Right lobe of liver (tissue), 6 donors: ENCODE results near the gene RPE. TPM values are rescaled to one million over a fixed set of nuclear protein-coding genes. Genes with fewer than 3 reads are reported as not detected.

Source experiments
- ATAC-seq, 4 donors: fragments of 200-7000 bp; cut with Tn5 transposase; one replicate each; pipeline ENCODE4 v1.9.1; 2020; ENCODE audit warnings: mild to moderate bottlenecking in 4 of 4, moderate library complexity in 4 of 4
- DNase-seq, 3 donors: peaks; one replicate each; pipeline ENCODE4 v3.0.0-alpha.2; 2020
- H3K27ac ChIP-seq, 3 donors: fragments of 200-600 bp; one replicate each; pipeline ENCODE4 v1.8.0; 2022
- H3K27me3 ChIP-seq, 2 donors: fragments of 200-600 bp; one replicate each; pipeline ENCODE4 v1.8.0; 2022
- H3K36me3 ChIP-seq, 4 donors: fragments of 200-600 bp; sonication (generic) in 1 of 4; one replicate each; pipeline versions ENCODE4 v1.5.1 to v1.8.0; 2017 to 2022; ENCODE audit warnings: control low read depth in 1 of 4
- H3K4me1 ChIP-seq, 4 donors: fragments of 200-600 bp; sonication (generic) in 1 of 4; one replicate each; pipeline versions ENCODE4 v1.5.1 to v1.8.0; 2017 to 2022; ENCODE audit warnings: control low read depth in 1 of 4
- H3K4me3 ChIP-seq, 3 donors: fragments of 200-600 bp; one replicate each; pipeline ENCODE4 v1.8.0; 2022
- H3K9me3 ChIP-seq, 4 donors: fragments of 200-600 bp; sonication (generic) in 1 of 4; one replicate each; pipeline versions ENCODE4 v1.5.1 to v1.8.0; 2017 to 2022; ENCODE audit warnings: control low read depth in 1 of 4
- POLR2A ChIP-seq: fragments of 450-650 bp; IDR thresholded peaks from one replicate; pipeline ENCODE4 v1.6.1; 2017; ENCODE audit warnings: antibody characterized with exemption, mild to moderate bottlenecking
- WGBS: methylation state at CpG from one replicate; pipeline ENCODE4 v1.1.6; 2018; ENCODE audit warnings: low coverage, low lambda C conversion rate; ENCODE audit not compliant: insufficient coverage; ENCODE audit errors: missing lambda C conversion rate; 5-methylcytosine and 5-hydroxymethylcytosine counted together
- intact Hi-C, 2 donors: fragments of 100-400 bp; cut with DNase I; formaldehyde crosslinking; loops; one replicate each; pipeline versions ENCODE4 v1.11.2 to v1.14.1; 2022
- total RNA-seq, 6 experiments: library from RNA; depleted of rRNA in 2 of 6; stranded (reverse); fragments of >200 nt in 2 of 6; fragmentation: NEBNext Ultra II Directional in 3 of 6; extraction: Animal tissue kit (Norgen Biotek cat#: 25700) in 3 of 6; gene quantifications; one replicate each; pipeline versions ENCODE4 v1.1.0 to v1.2.4, GENCODE V29; 2016 to 2023
- TF ChIP-seq, protein P1 (sequence below), 4 donors: fragments of 200-600 bp in 3 of 4; fragments of 450-650 bp in 1 of 4; IDR thresholded peaks; one replicate each; pipeline versions ENCODE4 v1.5.1 to v1.8.0; 2016 to 2022; ENCODE audit warnings: antibody characterized with exemption in 4 of 4, mild to moderate bottlenecking in 2 of 4
- donor health status: DM: no; HTN: yes; CAD: no.
- donor health status: DM: no; HTN: no; CAD: no.
- donor health status: DM: no; HTN: no; CAD: no.
- donor health status: DM: no; HTN: yes; CAD: no.
- donor health status: DM: no; HTN: yes; CAD: no.

RPE gene
- total RNA-seq, 6 experiments from 2014 or later: 21.8 to 39.9 (median 25.3) TPM

DNA sequence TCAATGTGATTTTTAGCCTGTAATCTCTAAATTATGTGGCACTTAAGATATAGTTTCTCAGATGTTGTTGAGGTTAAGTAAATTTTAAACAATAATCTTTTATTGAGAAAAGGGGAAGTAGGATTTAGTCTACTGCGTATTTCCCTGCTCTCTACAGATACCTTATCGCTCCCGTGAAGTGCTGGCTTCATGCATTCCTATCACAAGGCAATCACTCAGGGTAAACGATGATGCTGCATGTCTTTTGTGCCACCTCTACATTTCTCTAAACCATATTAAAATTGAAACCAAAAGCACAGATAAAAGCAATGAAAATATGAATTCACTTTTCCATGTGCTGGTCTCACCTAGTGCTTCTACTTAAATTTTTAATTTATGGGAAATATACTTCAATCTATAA is 14.4 kb upstream of the RPE start:
- no peak overlapping the region for H3K27ac ChIP-seq
- intact Hi-C loops: loop anchor here in 1 of 2 donors (10.0 kb wide), 1 partner anchor 217 kb away; no protein-coding TSS in a partner anchor
- DNase-seq (no peak), ATAC-seq (no peak)
- WGBS: 49% methylated on average over 4 of the region's 4 CpGs
- no peak overlapping the region for H3K4me3 ChIP-seq
- H3K4me1 ChIP-seq: no peaks in the 10 kb centered on the region
- no peaks in the 10 kb centered on the region for H3K36me3 ChIP-seq
- peaks cover 4% of the 10 kb centered on the region in 2 donors for H3K27me3 ChIP-seq
- TF ChIP-seq, protein P1, sequence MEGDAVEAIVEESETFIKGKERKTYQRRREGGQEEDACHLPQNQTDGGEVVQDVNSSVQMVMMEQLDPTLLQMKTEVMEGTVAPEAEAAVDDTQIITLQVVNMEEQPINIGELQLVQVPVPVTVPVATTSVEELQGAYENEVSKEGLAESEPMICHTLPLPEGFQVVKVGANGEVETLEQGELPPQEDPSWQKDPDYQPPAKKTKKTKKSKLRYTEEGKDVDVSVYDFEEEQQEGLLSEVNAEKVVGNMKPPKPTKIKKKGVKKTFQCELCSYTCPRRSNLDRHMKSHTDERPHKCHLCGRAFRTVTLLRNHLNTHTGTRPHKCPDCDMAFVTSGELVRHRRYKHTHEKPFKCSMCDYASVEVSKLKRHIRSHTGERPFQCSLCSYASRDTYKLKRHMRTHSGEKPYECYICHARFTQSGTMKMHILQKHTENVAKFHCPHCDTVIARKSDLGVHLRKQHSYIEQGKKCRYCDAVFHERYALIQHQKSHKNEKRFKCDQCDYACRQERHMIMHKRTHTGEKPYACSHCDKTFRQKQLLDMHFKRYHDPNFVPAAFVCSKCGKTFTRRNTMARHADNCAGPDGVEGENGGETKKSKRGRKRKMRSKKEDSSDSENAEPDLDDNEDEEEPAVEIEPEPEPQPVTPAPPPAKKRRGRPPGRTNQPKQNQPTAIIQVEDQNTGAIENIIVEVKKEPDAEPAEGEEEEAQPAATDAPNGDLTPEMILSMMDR (IDR thresholded peaks at IDR 0.05): no peak
- TF ChIP-seq POLR2A: no peak
- no peaks in the 10 kb centered on the region for H3K9me3 ChIP-seq

DNA sequence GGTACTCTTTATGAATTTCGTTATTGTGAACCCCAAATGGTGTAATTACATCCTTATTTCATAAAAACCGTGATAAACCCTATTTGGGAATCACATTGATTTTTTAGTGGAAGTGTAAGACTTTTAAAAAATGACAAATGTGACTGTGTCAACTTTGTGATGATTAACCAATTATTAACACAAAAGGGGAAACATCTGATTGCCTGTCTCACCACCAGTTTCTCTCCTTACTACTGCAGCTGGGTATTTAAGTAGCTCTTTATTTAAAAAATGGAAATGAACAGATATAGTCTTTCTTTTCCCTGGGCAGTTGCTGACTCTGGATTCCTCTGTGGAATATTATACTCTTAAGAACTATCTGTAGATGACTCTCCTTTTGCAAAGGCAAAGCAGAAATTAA is 11.6 kb upstream of the RPE start:
- ATAC-seq: no peak

DNA sequence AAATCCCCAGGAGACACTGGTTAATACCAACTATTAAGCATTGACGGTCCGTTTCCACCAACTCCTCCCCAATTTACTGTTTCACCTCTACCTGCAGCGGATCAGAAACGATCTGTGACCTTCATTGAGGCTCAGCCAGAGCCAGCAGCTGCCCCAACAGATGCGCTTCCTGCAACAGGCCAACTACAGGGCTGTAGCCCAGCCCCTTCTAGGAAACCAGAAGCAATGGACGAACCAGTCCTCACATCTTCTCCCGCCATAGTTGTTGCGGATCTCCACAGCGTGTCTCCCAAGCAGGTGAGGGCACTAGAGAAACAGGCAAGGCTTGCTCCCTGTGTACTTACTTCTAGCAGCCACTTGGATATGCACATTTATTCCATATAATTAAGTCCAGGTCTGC is 8.5 kb upstream of the RPE start:
- WGBS: 90% methylated on average over 9 of the region's 9 CpGs
- no peaks in the 10 kb centered on the region for H3K36me3 ChIP-seq
- H3K4me3 ChIP-seq: no peak overlapping the region
- TF ChIP-seq POLR2A: no peak
- TF ChIP-seq, protein P1 (IDR thresholded peaks at IDR 0.05): no peak
- DNase-seq (no peak), ATAC-seq (no peak)
- no peaks in the 10 kb centered on the region for H3K27me3 ChIP-seq
- H3K4me1 ChIP-seq: no peaks in the 10 kb centered on the region
- no peak overlapping the region for H3K27ac ChIP-seq
- H3K9me3 ChIP-seq: no peaks in the 10 kb centered on the region
- intact Hi-C loops: no loop called here

More for the DNA sequence above, 11.6 kb upstream of the RPE start:
- no peaks in the 10 kb centered on the region for H3K4me1 ChIP-seq
- H3K27me3 ChIP-seq: peaks cover 0 to 4% of the 10 kb centered on the region in 2 donors
- intact Hi-C loops: no loop called here
- H3K36me3 ChIP-seq: no peaks in the 10 kb centered on the region
- 47% methylated on average over 2 of the region's 2 CpGs for WGBS
- no peak for TF ChIP-seq POLR2A
- TF ChIP-seq, protein P1 (IDR thresholded peaks at IDR 0.05): no peak
- H3K4me3 ChIP-seq: no peak overlapping the region
- H3K9me3 ChIP-seq: no peaks in the 10 kb centered on the region
- DNase-seq: no peak
- H3K27ac ChIP-seq: no peak overlapping the region

DNA sequence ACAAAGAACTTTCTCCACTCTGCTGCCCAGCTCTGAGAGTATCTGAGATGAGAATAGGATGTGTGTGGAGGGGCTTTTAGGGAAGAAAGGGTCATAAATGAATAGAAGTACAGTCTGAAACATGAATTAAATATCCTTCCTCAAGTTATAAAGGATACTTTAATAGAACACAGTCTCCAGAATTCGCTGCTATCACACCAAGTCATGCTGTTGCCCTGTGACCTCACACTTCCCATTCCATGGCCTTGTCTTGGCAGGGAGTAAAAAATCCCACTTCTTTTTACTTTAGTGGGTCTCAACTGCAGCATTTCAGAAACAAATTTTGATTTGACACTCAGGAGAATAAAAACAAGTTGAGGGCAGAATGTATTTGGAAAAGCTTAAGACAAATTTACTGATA is 3.8 kb upstream of the RPE start:
- TF ChIP-seq, protein P1 (IDR thresholded peaks at IDR 0.05): no peak
- TF ChIP-seq POLR2A: no peak

More for the DNA sequence above, 3.8 kb upstream of the RPE start:
- Histone ChIP-seq H3K36me3 (no peaks in the 10 kb centered on the region), H3K27ac (no peak overlapping the region), H3K4me3 (no peak overlapping the region), H3K27me3 (no peaks in the 10 kb centered on the region), H3K9me3 (no peaks in the 10 kb centered on the region), H3K4me1 (peaks cover 0 to 11% (median 0%) of the 10 kb centered on the region in 4 donors)
- no peak for ATAC-seq
- no peak for DNase-seq
- WGBS: 60% methylated on average over 1 of the region's 1 CpG
- intact Hi-C loops: no loop called here
